CD14-positive monocyte (primary cell): ENCODE results near the gene FGFRL1. TPM values are rescaled to one million over a fixed set of nuclear protein-coding genes. Genes with fewer than 3 reads are reported as not detected.

Experiments
- DNase-seq, 3 donors: peaks; one replicate each; pipeline ENCODE4 v3.0.0-alpha.2; 2011 to 2022
- H2AFZ ChIP-seq: 2 replicates; pipeline ENCODE4 v1.6.0; 2012; ENCODE audit warnings: mild to moderate bottlenecking, low read depth, low read length, inconsistent platforms; ENCODE audit not compliant: insufficient read depth, poor library complexity, severe bottlenecking
- H3K27ac ChIP-seq, 2 donors: 1 replicate in 1 of 2; 2 replicates in 1 of 2; pipeline ENCODE4 v1.5.1; 2012 to 2013; ENCODE audit warnings: low read length in 2 of 2, control low read depth in 1 of 2, inconsistent platforms in 1 of 2, low read depth in 1 of 2, mild to moderate bottlenecking in 1 of 2
- H3K27me3 ChIP-seq, 2 donors: one replicate each; pipeline versions ENCODE4 v1.6.0 to v1.6.1; 2011 to 2013; ENCODE audit warnings: low read length in 2 of 2; ENCODE audit not compliant: control insufficient read depth in 2 of 2, insufficient read depth in 2 of 2
- H3K36me3 ChIP-seq, 2 donors: replicated peaks in 1 of 2; 1 replicate in 1 of 2; 2 replicates in 1 of 2; pipeline versions ENCODE4 v1.5.1 to v1.6.1; 2012 to 2013; ENCODE audit warnings: low read length in 2 of 2, control low read depth in 1 of 2, inconsistent platforms in 1 of 2, mild to moderate bottlenecking in 1 of 2; ENCODE audit not compliant: insufficient read depth in 2 of 2, control insufficient read depth in 1 of 2
- H3K4me1 ChIP-seq, 2 donors: 1 replicate in 1 of 2; 2 replicates in 1 of 2; pipeline versions ENCODE4 v1.5.1 to v1.6.1; 2012 to 2013; ENCODE audit warnings: low read length in 2 of 2, control low read depth in 1 of 2, inconsistent platforms in 1 of 2, mild to moderate bottlenecking in 1 of 2, moderate library complexity in 1 of 2; ENCODE audit not compliant: insufficient read depth in 2 of 2, control insufficient read depth in 1 of 2
- H3K4me2 ChIP-seq: replicated peaks from 2 replicates; pipeline ENCODE3; 2012; ENCODE audit warnings: low read length, moderate library complexity, mild to moderate bottlenecking; ENCODE audit not compliant: poor library complexity, severe bottlenecking; ENCODE audit errors: extremely low read depth
- H3K4me3 ChIP-seq, 3 experiments: fragments of 200-600 bp in 1 of 3; sonication (generic) in 1 of 3; replicated peaks in 1 of 3; 1 replicate in 2 of 3; 2 replicates in 1 of 3; pipeline ENCODE4 v1.5.1; 2011 to 2013; ENCODE audit warnings: low read length in 3 of 3, mild to moderate bottlenecking in 3 of 3, control low read depth in 2 of 3, low read depth in 2 of 3, inconsistent platforms in 1 of 3, moderate library complexity in 1 of 3
- H3K79me2 ChIP-seq: 2 replicates; pipeline ENCODE4 v1.6.0; 2012; ENCODE audit warnings: mild to moderate bottlenecking, control low read depth, inconsistent platforms, low read length, moderate library complexity; ENCODE audit not compliant: insufficient read depth
- H3K9ac ChIP-seq: 2 replicates; pipeline ENCODE4 v1.6.0; 2017; ENCODE audit warnings: low read length, mild to moderate bottlenecking; ENCODE audit not compliant: insufficient read depth, poor library complexity, severe bottlenecking
- H3K9me3 ChIP-seq, 2 donors: replicated peaks in 1 of 2; 1 replicate in 1 of 2; 2 replicates in 1 of 2; pipeline versions ENCODE4 v1.5.1 to v1.6.1; 2012 to 2013; ENCODE audit warnings: low read length in 2 of 2, control low read depth in 1 of 2; ENCODE audit not compliant: control insufficient read depth in 1 of 2, insufficient read depth in 1 of 2
- H4K20me1 ChIP-seq: 2 replicates; pipeline ENCODE4 v1.6.0; 2012; ENCODE audit warnings: mild to moderate bottlenecking, low read length, control low read depth, moderate library complexity; ENCODE audit not compliant: insufficient read depth
- H3K27ac Mint-ChIP-seq, 7 donors: one replicate each; pipeline ENCODE4 v1.8.0; 2020; ENCODE audit warnings: mild to moderate bottlenecking in 7 of 7, mixed read lengths in 7 of 7, moderate library complexity in 6 of 7, inconsistent platforms in 2 of 7
- H3K27me3 Mint-ChIP-seq, 3 donors: one replicate each; pipeline ENCODE4 v1.8.0; 2021 to 2022; ENCODE audit warnings: low read depth in 3 of 3, mild to moderate bottlenecking in 3 of 3, mixed read lengths in 3 of 3, moderate library complexity in 3 of 3, inconsistent platforms in 1 of 3
- H3K36me3 Mint-ChIP-seq, 2 donors: one replicate each; pipeline ENCODE4 v1.8.0; 2020; ENCODE audit warnings: mixed read lengths in 2 of 2, inconsistent platforms in 1 of 2, mild to moderate bottlenecking in 1 of 2
- H3K4me1 Mint-ChIP-seq: one replicate; pipeline ENCODE4 v1.8.0; 2020; ENCODE audit warnings: mild to moderate bottlenecking, mixed read lengths
- H3K4me3 Mint-ChIP-seq, 2 donors: one replicate each; pipeline ENCODE4 v1.8.0; 2020; ENCODE audit warnings: mild to moderate bottlenecking in 2 of 2, mixed read lengths in 2 of 2, moderate library complexity in 1 of 2
- H3K9me3 Mint-ChIP-seq, 7 donors: one replicate each; pipeline ENCODE4 v1.8.0; 2020 to 2022; ENCODE audit warnings: mixed read lengths in 7 of 7, mild to moderate bottlenecking in 6 of 7, moderate library complexity in 6 of 7, inconsistent platforms in 2 of 7
- CTCF ChIP-seq: fragments of 200-600 bp; IDR thresholded peaks from one replicate; pipeline ENCODE4 v1.8.0; 2022; ENCODE audit warnings: antibody characterized with exemption, mild to moderate bottlenecking
- WGBS: methylation state at CpG from one replicate; pipeline ENCODE4 v1.1.5; 2013; ENCODE audit warnings: missing lambda C conversion rate; ENCODE audit not compliant: insufficient coverage; 5-methylcytosine and 5-hydroxymethylcytosine counted together
- intact Hi-C, 2 donors: fragments of 100-400 bp; cut with micrococcal nuclease; formaldehyde crosslinking; loops; one replicate each; pipeline versions ENCODE4 v1.15.0 to v1.15.1; 2023
- polyA plus RNA-seq, 3 donors: library from polyadenylated mRNA; depleted of rRNA in 1 of 3; unstranded in 2 of 3; stranded (reverse) in 1 of 3; fragments of 300-500 nt in 2 of 3; fragments of >200 nt in 1 of 3; fragmentation: Illumina TruSeq in 2 of 3; gene quantifications; 1 replicate in 2 of 3; 2 replicates in 1 of 3; pipeline ENCODE4 v1.2.3, GENCODE V29; 2012 to 2021

The FGFRL1 gene
- polyA plus RNA-seq, 3 donors, result 0.17 to 77.7 (median 0.28) TPM

GRCh38 chr4:996997-997374 lies 14.4 kb upstream of the FGFRL1 start:
- no peak overlapping the region for H3K27ac ChIP-seq
- peaks cover 31% of the 10 kb centered on the region for H4K20me1 ChIP-seq
- WGBS, result 18% methylated on average over 14 of the region's 25 CpGs
- Mint-ChIP-seq H3K27me3 (peaks cover 55 to 64% (median 56%) of the 10 kb centered on the region in 3 donors), H3K4me3 (peak overlapping the region in 1 of 2 donors; percentile 52), H3K36me3 (no peaks in the 10 kb centered on the region), H3K9me3 (peaks cover 0 to 24% (median 2%) of the 10 kb centered on the region in 7 donors), H3K4me1 (peaks cover 1% of the 10 kb centered on the region), H3K27ac (no peak overlapping the region)
- intact Hi-C loops, result no loop called here
- H3K4me3 ChIP-seq, result no peak overlapping the region
- TF ChIP-seq CTCF, result no peak
- no peak overlapping the region for H3K9ac ChIP-seq
- peaks cover 3 to 4% of the 10 kb centered on the region in 2 donors for H3K4me1 ChIP-seq
- no peak overlapping the region for H2AFZ ChIP-seq
- no peak overlapping the region for H3K4me2 ChIP-seq
- H3K36me3 ChIP-seq, result no peaks in the 10 kb centered on the region
- no peak for DNase-seq
- peaks cover 0 to 10% of the 10 kb centered on the region in 2 donors for H3K9me3 ChIP-seq
- no peaks in the 10 kb centered on the region for H3K79me2 ChIP-seq
- H3K27me3 ChIP-seq, result peaks cover 19 to 61% of the 10 kb centered on the region in 2 donors

GRCh38 chr4:997375-998071 lies 13.9 kb upstream of the FGFRL1 start:
- Histone ChIP-seq H3K79me2 (no peaks in the 10 kb centered on the region), H3K9ac (no peak overlapping the region), H4K20me1 (peaks cover 35% of the 10 kb centered on the region), H3K27me3 (peaks cover 20 to 64% of the 10 kb centered on the region in 2 donors), H3K27ac (no peak overlapping the region), H3K36me3 (no peaks in the 10 kb centered on the region), H3K4me2 (no peak overlapping the region), H3K9me3 (peaks cover 0 to 10% of the 10 kb centered on the region in 2 donors), H2AFZ (no peak overlapping the region), H3K4me1 (peaks cover 7 to 9% of the 10 kb centered on the region in 2 donors), H3K4me3 (no peak overlapping the region)
- H3K4me1 Mint-ChIP-seq, result peaks cover 4% of the 10 kb centered on the region
- WGBS, result 3% methylated on average over 63 of the region's 68 CpGs
- no peak for TF ChIP-seq CTCF
- intact Hi-C loops, result no loop called here
- H3K36me3 Mint-ChIP-seq, result no peaks in the 10 kb centered on the region
- H3K4me3 Mint-ChIP-seq, result peak overlapping the region in 1 of 2 donors; percentile 67
- DNase-seq, result no peak
- no peak overlapping the region for H3K27ac Mint-ChIP-seq
- peaks cover 0 to 26% (median 2%) of the 10 kb centered on the region in 7 donors for H3K9me3 Mint-ChIP-seq
- H3K27me3 Mint-ChIP-seq, result peaks cover 57 to 69% (median 58%) of the 10 kb centered on the region in 3 donors
